SIG-M5 treated with dmso at 0.1 percent for 504 hours (cell line): Measurements from ENCODE around the gene B4GALNT3.
"Not testable (repeated sequence)": the region's sequence is repeated elsewhere in the genome, so short reads cannot be mapped to it uniquely, and the experiment has no call there.

Source experiments
- DNase-seq: peaks from one replicate; lab custom pipeline; 2025; ENCODE audit not compliant: unreplicated experiment; lab: John Stamatoyannopoulos, UW

The B4GALNT3 gene

DNA sequence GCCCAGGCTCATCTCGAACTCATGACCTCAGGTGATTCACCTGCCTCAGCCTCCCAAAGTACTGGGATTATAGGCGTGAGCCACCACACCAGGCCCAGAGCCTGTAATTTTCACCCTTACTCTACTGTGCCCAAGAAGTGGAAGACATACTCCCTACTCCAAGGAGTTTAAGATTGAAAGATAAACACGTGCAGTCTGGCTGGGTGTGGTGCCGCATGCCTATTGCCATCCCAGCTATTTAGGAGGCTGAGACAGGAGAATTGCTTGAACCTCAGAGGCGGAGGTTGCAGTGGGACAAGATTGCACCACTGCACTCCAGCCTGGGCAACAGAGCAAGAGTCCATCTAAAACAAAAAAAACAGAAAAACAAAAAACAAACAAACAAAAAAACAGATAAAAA lies 113.5 kb downstream of the B4GALNT3 start:
- DNase-seq: no peak

DNA sequence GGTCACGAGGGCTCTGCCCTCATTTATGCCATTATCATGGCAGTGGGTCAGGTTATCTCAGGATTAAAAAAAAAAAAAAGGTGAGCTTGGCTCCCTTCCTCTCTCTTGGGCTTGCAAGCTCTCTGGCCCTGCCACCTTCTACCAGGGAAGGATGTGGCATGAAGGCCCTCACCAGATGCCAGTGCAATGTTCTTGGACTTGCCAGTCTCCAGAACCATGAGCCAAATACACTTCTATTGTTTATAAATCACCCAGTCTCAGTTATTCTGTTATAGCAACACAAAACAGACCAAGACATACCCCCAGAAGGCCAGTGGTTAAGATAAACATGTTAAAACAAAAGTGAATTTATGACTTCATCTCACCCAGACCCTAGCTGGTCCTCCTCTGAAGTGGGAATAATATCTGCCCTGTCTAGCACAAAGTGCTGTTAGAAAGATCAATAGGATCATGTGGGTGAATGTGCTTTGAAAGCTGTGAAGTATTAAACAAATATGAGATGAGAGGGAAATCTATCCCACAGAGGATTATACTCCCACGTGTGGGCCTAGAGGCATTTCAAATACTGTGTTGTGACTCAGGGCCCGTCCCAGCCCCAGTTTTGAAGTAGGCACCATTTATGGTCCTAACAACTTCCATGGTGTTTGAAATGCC lies 114.9 kb downstream of the B4GALNT3 start:
- DNase-seq: no peak

DNA sequence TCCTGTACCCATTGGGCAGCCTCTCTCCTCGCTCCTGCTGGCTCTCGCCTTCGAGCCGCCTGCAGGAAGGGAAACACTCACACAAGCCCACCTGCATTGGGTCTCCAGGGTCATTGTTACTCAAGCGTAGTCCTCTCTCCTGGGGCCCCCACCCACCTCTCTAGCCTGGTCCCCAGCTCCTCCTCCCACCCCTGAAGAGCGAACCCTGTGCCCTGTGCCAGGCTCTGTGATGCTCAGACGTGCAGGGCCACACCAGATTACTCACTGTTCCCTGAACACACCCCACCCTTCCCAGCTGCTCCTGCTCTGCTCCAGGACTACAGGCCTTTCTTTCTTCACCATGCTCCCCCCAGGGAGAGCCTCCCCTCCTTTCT lies 115.4 kb downstream of the B4GALNT3 start:
- no peak for DNase-seq

DNA sequence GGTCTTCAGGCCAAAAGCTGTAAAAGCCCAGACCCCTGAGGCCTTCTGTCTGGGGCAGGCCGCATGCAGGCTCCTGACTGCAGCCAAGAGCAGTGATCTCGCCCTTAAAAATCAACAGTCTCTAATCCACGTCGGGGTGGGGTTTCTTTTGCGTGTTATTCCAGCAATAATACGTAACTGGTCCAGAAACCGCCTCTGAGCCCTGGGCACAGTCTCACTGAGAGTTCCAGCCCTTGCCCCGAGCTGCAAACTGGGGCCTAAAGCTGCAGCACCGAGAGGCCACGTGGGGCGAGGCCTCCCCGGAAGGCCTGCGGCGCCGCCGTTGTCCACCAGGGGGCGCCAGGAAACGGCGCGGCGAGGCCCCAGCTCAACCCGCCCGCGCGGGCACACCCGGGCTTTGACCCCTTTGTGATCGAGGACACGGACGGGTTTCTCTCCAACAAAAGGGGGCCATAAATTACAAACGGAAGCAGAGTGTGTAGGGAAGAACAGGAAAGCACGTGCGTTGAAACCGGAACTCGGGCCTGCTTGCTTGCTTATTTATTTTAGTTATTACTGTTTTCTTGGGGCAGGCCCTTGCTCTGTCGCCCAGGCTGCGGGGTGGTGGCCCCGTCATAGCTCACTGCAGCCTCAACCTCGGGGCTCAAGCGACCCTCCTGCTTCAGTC lies 116.3 kb downstream of the B4GALNT3 start:
- peak; percentile 83 for DNase-seq

DNA sequence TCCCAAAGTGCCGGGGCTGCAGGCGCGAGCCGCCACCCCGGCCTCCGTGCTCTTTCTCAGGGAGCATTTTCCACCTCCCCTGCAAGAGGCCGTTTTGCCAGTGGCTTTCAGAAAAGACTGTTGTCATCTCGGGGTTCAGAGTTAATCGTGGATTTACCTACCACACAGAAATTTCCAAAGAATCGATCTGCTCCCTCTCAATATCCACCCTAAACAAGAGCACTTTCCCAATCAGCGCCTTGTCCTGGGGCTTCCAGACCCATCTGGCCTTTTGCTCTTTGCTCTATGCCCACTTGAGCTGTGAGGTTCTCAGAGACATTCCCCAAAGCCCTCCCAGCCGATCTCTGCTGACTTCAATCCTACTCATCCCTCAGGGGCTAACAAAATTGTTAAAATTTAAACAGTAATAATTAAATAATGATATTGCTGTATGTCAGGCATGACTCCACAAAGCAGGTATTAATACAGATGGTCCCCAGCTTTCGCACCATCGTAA lies 116.9 kb downstream of the B4GALNT3 start:
- no peak for DNase-seq

DNA sequence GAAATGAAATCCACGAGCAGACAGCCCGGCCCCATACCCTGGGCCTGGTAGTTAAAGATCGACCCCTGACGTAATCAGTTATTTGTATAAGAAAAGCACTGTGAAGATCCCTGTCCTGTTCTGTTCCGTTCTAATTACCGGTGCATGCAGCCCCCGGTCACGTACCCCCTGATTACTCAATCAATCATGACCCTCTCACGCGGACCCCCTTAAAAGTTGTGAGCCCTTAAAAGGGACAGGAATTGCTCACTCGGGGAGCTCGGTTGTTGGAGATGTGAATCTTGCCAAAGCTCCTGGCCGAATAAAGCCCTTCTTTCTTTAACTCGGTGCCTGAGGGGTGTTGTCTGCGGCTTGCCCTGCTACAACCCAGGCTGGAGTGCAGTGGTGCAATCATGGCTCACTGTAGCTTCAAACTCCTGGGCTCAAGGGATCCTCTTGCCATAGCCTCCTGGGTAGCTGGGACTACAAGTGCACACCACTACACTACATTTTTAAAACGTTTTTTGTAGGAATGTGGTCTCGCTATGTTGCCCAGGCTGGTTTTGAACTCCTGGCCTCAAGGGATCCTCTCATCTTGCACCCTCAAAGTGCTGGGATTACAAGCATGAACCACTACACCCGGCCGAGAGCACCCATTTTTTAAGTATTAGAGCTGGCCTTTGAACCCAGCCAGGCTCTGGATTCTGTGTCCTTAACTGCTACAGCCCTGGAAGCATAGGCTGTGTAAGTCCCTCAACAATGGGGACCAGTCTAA lies 118.4 kb downstream of the B4GALNT3 start:
- not testable (repeated sequence) for DNase-seq

DNA sequence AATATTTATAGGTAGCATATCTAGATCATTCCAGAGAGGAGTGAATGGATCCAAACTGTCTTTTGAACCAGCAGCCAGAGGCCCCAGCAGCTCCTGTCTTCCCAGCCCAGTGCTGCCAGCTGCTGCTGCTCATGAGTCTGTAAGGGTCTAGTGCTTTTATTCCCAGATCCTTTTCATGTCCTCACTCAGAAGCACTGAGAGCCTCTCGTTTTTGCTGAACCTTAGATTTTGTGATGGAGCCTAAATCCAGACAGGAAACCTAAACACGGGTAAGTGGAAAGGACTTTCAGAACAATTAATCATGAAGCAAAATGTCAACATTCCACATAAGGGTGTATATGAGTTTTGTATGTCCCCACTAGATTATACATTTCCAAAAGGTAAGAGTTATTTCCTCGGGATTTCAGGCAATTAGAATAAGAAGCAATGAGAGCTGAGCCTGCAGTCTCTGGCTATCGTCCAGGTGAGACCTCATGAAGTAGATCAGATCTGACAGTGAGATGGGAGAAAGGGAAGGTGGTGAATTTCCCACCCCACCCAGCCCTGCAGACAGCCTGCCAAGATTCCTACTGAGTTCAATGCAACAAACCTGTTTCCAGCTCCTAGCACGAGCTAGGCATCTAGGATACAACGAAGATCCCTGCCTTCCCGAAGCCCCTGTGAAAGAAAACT lies 119.1 kb downstream of the B4GALNT3 start:
- no peak for DNase-seq

DNA sequence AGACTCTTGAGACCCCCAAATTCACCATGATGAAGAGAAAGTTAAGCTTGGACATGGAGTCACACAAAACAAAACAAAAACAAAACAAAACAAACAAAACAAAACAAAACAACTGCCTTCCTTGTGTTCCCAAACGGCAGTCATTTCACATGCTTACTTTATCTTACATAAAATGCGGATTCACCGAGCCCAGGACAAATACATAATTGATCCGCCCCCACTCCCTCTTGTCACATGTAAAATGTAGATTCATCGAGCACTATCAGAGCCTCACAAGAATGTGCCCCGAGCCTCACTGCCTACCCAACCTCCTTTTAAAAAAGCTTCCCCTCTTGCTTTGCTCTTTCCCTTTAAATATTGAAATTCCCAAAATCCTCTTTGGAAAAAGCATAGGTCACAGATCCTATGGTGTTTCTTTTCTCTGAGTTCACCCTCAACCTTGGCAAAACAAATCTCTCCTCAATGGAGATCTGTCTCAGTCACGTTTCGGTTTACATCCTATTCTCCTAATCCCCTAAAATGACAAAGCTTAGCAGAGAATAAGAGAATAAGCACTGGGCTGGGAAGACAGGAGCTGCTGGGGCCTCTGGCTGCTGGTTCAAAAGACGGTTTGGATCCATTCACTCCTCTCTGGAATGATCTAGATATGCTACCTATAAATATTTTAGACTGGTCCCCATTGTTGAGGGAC lies 119.8 kb downstream of the B4GALNT3 start:
- DNase-seq: no peak

DNA sequence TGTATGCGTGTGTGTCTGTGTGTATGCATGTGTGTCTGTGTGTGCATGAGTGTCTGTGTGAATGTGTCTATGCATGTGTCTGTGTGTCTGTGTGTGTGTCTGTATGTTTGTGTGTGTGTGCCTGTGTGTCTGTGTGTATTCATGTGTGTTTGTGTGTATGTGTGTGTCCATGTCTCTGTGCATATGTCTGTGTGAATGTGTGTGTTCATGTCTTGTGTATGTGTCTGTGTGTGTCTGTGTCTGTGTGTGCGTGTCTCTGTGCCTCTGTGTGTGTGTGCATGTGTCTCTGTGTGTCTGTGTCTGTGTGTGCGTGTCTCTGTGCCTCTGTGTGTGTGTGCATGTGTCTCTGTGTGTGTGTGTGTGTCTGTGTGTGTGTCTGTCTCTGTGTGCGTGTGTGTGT lies 121.1 kb downstream of the B4GALNT3 start:
- DNase-seq: no peak

DNA sequence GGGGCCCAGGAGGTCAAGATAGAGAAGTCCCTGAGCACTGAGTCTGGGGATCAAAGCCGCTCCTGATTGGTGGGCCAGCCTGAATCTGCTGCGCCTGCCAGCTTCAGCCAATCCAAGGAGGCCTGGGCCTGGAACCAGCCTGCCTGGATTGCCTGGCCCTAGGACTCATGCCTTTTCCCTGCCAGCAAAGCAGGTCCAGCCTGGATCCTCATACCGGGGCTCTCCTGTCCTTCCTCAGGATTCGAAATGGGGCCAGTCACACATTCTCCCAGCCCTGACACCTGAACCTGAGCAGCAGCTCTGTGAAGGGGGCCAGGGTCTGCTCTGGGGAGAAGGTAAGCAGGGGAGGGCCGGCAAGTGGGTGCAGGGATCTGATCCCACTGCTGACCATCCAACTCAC lies 121.6 kb downstream of the B4GALNT3 start:
- no peak for DNase-seq

DNA sequence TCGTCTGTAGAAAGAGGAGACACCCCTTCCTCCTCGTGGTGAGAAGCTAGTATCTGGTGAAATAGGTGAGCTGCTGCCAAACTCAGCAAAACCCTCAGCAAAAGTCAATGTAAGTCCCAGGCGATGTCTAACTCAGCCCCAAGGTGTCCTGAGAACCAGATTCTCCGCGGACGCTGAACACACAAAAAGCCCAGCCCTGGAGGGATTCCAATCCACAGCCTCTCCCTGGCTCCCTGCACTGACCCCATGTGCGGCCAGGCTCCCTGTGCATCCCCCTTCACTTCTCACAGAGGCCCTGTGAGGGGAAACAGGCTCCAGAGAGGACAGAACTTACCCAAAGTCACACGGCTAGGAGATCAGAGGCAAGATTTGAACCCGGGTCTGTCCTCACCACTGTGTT lies 122.0 kb downstream of the B4GALNT3 start:
- DNase-seq: no peak

DNA sequence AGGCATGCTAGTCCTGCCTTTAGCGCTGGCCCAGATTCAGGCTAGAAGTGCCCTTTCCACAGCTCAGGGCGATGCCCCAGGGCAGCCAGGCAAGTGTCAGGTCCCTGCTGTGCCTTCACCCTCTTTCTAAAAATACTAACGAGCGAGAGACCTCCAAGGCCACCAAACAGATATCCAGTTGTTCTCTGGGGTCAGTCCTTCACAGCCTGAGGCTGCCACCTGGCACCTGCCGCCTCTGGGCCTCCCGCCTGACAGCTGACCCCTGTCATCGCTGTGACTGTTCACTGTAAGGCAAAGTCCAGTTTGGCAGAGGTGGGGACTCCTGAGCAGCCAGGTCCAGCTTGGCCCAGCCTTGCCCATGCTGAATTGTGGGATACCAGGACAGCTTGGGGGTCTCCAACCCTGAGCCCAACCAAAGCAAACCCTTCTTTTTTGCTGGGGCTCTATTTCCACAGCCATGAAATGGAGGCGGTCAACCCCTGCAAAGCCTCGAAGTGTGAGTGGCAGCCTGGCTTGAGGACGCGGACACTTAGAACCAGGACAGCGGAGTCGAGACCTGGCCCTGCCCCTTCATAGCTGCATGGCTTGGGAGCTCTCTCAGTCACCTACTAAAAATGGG lies 123.6 kb downstream of the B4GALNT3 start:
- no peak for DNase-seq

DNA sequence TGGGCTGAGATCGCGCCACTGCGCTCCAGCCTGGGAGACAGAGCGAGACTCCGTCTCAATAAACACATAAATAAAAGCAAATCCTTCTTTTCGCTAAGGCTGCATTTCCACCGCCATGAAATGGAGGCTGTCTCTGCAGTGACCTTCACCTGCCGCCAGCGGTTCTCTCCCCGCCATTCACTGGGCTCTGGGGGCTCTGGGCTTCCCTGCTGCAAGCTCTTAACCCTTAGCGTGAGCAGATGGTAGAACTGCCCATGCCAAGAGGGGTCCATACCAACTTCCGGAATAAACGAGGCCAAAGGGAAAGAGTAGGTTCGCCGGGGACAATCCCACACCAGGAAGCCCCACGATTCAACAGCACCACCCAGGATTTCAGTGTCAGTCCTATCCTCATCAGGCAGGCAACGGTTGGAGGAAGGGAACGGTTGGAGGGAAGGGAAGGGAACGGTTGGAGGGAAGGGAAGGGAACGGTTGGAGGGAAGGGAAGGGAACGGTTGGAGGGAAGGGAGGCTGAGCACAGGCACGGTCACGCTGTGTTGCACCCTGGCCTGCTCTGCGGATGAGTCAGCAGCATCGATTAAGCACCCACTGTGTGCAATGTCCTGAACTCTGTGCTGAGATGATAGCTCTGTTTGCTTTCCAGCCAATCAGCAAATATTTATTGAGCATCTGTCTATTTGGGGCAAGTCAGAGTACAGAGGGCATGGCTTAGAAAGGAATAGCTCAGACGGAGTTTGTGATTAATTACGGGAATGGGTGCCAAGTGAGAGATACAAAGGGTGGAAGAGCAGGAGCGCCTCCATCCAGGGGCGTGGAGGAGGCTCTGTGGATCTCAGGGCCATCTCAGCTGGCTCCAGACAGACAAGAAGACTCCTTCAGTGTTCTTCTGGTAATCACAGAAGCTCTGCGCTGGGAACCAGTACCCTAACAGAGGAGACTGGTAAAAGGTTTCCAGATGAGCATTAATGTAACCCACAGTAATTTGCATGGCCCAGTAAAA lies 125.6 kb downstream of the B4GALNT3 start:
- no peak for DNase-seq

DNA sequence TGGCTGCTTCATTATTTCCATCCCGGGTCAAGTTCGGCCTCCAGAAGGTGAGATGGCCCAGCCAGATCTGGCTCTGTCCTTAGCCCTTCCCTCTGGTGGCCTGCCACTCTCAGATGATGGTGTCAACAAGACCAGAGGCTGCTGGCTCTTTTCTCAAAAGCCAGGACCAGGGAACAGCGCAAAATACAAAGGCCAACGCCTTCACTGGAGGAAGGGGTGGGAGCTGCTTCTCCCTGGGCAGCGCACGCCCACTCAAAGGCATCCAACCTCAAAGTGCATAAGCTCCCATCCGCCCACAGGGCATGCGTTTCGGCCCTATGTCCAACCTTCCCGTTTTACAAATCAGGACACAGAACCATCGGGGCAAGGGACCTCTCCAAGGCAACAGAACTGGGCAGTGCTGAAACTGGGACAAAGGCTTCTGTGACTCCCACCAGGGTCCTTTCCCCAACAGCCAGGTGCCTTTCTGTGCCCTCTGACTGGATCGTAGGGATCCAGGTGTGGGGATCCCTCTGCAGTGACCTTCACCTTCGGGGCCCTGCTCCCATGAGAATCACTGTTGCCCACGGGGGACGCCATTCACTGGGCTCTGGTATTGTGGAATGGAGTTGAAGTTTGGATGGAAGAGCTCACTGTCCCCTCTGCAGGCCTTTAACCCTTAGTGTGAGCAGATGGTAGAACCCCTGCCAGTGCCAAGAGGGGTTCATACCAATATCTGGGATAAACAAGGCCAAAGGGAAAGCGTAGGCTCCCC lies 126.8 kb downstream of the B4GALNT3 start:
- no peak for DNase-seq

DNA sequence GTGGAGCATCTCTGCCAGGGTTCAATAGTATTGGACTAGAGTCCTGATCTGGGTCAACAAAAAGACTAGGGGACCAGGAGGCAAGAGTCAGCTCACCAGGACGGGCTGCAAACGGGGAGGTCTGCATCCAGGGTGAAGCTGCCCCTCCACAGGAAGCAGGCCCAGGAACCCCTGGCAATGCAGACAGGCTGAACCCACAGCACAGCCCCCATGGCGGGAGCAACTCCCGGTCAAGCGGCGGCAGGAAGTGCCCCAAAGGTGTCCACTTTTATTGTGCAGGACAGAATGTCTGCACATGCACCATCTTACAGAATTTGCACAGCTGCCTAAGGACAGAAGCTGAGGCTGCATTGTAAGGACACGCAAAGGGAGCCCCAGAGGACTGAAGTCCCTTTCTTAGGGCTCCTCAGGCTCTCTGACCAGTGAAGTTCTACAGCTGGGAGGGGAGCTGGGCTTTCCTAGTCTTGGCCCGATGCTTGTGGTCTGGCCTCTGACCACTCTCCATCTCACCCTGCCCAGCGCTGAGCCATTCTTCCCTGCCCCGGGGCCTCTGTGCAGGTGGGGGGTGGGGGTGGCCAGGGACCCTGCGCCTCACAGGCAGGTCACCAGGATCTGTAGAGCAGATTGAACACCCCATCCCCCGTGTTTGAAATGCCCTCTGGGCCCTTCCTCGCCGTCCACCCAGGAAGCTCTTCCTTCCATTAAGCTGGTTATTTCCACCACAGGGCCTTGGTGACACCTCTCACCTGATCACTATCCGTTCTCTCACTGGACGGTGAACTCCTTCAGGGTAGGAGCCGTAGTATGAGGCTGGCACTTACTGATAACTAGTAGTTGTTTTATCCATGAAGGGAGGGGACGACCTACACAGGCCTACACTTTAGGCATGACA lies 127.6 kb downstream of the B4GALNT3 start:
- no peak for DNase-seq

DNA sequence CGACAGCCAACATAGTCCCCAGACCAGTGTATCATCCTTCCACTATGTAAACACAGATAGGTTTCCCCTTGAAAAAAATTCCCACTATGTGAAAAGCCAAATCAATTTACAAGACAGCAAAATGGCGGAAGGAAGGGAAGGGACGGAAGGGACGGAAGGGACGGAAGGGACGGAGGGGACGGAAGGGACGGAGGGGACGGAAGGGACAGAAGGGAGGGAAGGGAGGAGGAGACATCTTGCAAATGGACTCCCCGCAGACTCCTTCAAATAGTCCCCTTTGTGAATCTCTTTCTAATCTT lies 128.2 kb downstream of the B4GALNT3 start:
- no peak for DNase-seq

DNA sequence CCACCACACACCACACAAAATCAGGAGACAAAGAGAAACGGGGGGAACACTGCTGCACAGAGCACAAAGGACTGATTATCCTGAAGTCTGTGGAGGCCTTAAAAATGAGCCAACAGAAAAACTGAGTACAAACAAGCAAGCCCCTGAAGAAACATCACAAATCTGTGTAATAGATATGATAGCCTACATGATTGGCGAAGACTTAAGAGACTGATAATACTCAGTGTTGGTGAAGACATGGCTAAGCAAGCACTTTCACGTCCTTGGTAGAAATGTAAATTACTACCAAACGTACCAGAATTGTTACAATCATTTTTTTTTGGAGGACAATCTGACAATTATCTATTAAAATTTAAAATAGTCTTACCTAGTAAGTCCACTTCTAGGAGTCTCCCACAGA lies 128.9 kb downstream of the B4GALNT3 start:
- DNase-seq: no peak

DNA sequence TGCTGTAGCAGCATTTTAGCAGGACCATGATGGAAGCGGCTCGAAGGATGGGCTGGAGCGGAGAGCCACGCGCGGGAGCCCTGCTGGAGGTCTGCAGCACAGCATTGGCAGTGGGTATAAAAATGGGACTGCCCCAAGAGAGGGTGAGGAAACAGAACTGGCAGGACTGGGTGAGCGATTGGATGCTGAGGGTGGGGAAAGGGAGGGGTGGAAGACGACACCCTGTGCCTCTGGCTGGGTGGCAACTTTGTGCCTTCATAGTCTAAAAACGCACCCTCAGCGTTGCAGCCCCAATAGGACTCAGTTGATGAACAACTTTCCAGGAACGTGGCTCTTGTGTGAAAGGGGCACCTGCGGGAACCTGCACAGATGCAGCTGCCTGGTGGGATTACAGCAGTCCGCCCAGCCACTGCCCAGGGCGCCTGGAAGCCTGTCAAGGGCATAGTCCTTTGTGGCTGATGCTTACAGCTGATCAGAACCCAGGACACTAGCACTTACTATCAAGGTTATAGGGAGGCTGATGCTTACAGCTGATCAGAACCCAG lies 130.5 kb downstream of the B4GALNT3 start:
- DNase-seq: no peak
